Measurements from ENCODE around the gene ACSL1. TPM values are rescaled to one million over a fixed set of nuclear protein-coding genes. Genes with fewer than 3 reads are reported as not detected.
A peak's percentile ranks its signal among the peaks of the same experiment; 100 is the strongest.

Gene ACSL1
- total and polyA plus RNA-seq, 2 of the 8 experiments (the other 6 are each of a cell fraction or from before 2014, with no cell fraction given), result 2.3 to 8.7 TPM

- Histone ChIP-seq H2BK15ac (ENCODE audit: low read length) (no peak overlapping the region), H3K14ac (ENCODE audit: insufficient read length) (no peak overlapping the region), H2BK120ac (replicated peaks; ENCODE audit: low read depth, low read length) (no peak overlapping the region), H3K9ac (replicated peaks in 1 of 4; ENCODE audit: extremely low read depth in 1 of 4, low read depth in 3 of 4, low read length in 3 of 4) (no peak overlapping the region), H2AFZ (ENCODE audit: low read length) (no peak overlapping the region; the same call in 1 of the 2 replicates), H3K4ac (replicated peaks; ENCODE audit: insufficient read length, low read depth, low read length) (no peak overlapping the region), H3K18ac (ENCODE audit: extremely low read depth, low read length) (no peak overlapping the region), H4K8ac (ENCODE audit: extremely low read depth, insufficient read depth, low read length) (no peak overlapping the region), H4K5ac (ENCODE audit: insufficient read length, low read depth, low read length) (no peak overlapping the region), H4K91ac (replicated peaks; ENCODE audit: insufficient read length, low read length) (no peak overlapping the region), H2BK20ac (ENCODE audit: low read length) (no peak overlapping the region), H3K79me2 (ENCODE audit: control insufficient read depth in 1 of 2, insufficient read depth in 2 of 2, low read length in 2 of 2) (no peaks in the 10 kb centered on the region), H3K79me1 (ENCODE audit: low read depth, low read length) (no peaks in the 10 kb centered on the region), H2AK5ac (ENCODE audit: low read depth, low read length) (no peak overlapping the region), H3K4me3 (ENCODE audit: extremely low read depth in 1 of 4, insufficient read depth in 2 of 4, low read depth in 3 of 4, low read length in 4 of 4) (peak overlapping the region; percentile 51 to 89 (median 66)), H3K4me1 (replicated peaks in 1 of 4; ENCODE audit: control insufficient read depth in 3 of 4, insufficient read depth in 4 of 4, low read length in 3 of 4) (peaks cover 0 to 2% (median 0%) of the 10 kb centered on the region in 4 experiments; a peak in 4 of 7 replicates), H3K36me3 (ENCODE audit: control insufficient read depth in 2 of 4, insufficient read depth in 4 of 4, low read length in 3 of 4) (no peaks in the 10 kb centered on the region; a peak in 1 of 8 replicates), H3K56ac (replicated peaks; ENCODE audit: insufficient read length, low read depth, low read length) (no peak overlapping the region), H3K27me3 (replicated peaks in 1 of 4; ENCODE audit: control insufficient read depth in 3 of 4, extremely low read depth in 1 of 4, insufficient read depth in 3 of 4, low read length in 3 of 4) (peaks cover 19 to 44% (median 32%) of the 10 kb centered on the region in 4 experiments), H4K20me1 (replicated peaks in 1 of 2; ENCODE audit: control insufficient read depth in 1 of 2, insufficient read depth in 2 of 2, low read length in 2 of 2) (peaks cover 0 to 2% of the 10 kb centered on the region in 2 experiments), H3K9me3 (ENCODE audit: insufficient read depth in 2 of 2, low read depth in 1 of 2, low read length in 1 of 2) (no peaks in the 10 kb centered on the region), H2BK12ac (ENCODE audit: low read depth, low read length) (no peak overlapping the region), H3K27ac (ENCODE audit: low read depth, low read length) (no peak overlapping the region), H3K23me2 (ENCODE audit: low read depth, low read length) (peaks cover 12% of the 10 kb centered on the region; the same call in 1 of the 2 replicates), H2BK5ac (ENCODE audit: low read depth, low read length) (no peak overlapping the region), H3K23ac (ENCODE audit: insufficient read length) (no peak overlapping the region), H3K4me2 (ENCODE audit: insufficient read depth in 1 of 2, low read depth in 2 of 2, low read length in 2 of 2) (peak overlapping the region; percentile 75 to 95)
- no peak for FAIRE-seq
- 55% methylated on average over 15 of the region's 15 CpGs; no CpG with 5 or more reads in 1 of the 2 experiments for WGBS, 2 experiments (ENCODE audit: extremely low coverage in 1 of 2, insufficient coverage in 1 of 2, insufficient read length in 1 of 2, insufficient replicate concordance in 2 of 2, low coverage in 1 of 2, low lambda C conversion rate in 2 of 2, missing lambda C conversion rate in 1 of 2)
- POLR2A ChIA-PET (ENCODE audit: partially characterized antibody), result interaction anchor here (1.0 kb wide), 1 partner anchor 59 kb away, joined by 3 read pairs; no protein-coding TSS in a partner anchor
- no peak for DNase-seq (ENCODE audit: low read depth in 1 of 2, low spot score in 2 of 2)
- CTCF ChIA-PET (ENCODE audit: partially characterized antibody), result no interaction called here
- TF ChIP-seq SUZ12 (IDR thresholded peaks at IDR 0.05; ENCODE audit: low read length) (peak; percentile 49; the same call in 1 of the 2 replicates), SP1 (IDR thresholded peaks at IDR 0.05; ENCODE audit: low read depth, low read length) (no peak)
These were observed 1.0 kb upstream of the ACSL1 start for GRCh38 chr4:184826691-184827270.

Data from H1 (cell line).